ENCODE results near the gene GMPR.

GMPR gene

DNA sequence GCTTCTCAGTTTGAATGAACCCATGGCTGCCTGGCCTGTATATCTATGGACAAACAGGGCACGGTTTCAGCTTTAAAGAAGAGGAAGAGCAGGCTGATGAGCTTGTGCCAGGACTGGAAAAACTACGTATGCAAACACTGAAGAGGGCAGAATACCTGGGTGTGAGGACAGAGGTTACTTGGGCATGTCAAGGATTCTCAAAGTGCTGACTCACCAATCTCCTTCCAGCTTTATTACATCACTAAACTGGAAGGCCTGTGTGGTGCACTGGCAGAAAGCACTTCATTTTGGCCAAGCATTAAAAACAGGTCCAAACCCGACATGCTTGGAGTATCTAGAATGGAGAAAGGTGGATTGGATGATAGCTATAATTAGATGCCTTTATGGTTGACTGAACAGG lies 95.2 kb downstream of the GMPR start:
- no peak for DNase-seq

DNA sequence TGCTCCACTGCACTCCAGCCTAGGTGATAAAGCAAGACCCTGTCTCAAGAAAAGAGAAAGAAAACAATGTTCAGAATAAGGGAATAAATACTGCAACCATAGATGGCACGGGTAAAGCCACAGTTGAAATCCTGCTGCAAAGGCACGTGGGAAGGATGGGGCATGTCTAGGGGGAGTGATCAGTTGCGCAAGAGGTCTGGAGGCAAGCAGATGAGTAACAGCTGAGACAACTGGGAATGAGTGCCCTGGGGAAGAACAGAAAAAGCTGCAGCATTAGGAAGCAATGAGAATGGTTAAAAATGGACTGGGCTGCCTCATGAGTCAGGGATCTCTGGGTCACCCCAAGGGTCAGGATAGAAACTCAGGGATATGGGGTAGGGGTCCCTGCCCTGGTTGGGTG lies 96.3 kb downstream of the GMPR start:
- no peak for DNase-seq

DNA sequence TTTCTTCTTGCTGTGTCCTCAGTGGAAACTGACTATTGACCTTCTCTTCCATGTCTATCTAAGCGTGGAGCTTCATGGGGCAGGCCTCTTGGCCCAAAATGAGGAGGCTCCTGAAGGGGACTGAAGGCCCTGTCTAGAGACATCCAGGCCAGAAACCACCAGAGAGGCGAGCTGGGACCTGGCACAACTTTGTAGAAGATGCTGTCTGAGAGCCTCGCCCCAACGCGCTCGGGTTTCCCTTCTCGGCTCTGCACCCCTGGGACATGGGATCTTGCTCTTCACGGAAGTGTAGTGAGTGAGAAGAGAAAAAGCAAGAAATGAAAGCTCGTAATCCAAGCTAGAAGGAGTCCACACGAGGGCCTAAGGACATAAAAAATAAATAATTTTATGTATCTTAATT lies 96.8 kb downstream of the GMPR start:
- DNase-seq, result no peak

DNA sequence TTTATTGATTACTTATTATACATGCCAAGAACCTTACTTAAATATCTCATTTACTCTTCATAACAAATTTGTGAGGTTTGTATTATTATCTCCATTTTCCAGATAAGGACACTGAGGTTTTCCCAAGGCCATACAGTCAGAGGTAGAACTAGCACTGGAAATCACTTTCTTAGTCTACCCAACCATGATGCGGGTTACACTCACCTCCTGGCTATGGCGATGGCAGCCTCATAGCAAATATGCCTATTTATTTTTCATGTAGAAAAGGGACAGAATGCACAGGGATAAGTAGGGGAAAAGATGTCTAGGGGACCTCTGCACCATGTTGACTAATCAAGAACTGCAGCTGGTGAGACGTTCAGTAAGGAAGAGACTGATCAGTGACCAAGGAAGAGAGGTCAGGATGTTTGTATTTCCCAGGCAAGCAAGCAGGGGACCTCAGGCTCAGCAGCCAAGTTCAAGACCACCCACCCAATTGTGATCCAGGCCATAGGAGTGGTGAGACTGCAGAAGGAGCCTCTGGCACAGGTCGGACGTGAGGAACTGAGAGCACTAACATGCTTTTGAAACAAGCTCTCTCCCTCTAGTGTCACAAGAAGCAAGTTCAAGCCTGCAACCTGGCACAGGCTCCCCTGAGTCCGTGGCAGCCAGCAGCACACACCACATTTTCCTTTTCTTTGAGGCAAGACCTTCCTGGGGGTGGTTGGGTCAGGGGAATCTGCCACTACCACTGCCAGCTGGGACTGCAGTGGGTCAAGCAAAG lies 97.8 kb downstream of the GMPR start:
- DNase-seq, result no peak

DNA sequence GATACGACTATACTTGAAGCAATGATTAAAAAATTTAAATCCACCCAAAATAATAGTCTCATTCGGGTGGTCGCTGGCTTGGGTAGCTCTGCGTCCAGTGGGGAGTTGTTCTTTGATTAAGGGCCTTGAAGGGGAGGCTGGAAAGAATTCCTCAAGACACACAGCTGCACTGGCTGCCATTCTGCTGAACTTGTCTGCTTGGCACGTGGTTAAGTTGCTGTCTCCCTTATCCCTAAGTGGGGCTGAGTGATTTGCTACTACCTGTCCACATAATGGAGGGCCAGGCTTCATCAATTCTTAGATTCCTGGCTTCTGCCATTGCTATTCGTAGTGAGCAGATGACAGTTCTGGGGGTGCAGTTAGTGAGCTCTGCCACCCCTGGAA lies 98.5 kb downstream of the GMPR start:
- no peak for DNase-seq

DNA sequence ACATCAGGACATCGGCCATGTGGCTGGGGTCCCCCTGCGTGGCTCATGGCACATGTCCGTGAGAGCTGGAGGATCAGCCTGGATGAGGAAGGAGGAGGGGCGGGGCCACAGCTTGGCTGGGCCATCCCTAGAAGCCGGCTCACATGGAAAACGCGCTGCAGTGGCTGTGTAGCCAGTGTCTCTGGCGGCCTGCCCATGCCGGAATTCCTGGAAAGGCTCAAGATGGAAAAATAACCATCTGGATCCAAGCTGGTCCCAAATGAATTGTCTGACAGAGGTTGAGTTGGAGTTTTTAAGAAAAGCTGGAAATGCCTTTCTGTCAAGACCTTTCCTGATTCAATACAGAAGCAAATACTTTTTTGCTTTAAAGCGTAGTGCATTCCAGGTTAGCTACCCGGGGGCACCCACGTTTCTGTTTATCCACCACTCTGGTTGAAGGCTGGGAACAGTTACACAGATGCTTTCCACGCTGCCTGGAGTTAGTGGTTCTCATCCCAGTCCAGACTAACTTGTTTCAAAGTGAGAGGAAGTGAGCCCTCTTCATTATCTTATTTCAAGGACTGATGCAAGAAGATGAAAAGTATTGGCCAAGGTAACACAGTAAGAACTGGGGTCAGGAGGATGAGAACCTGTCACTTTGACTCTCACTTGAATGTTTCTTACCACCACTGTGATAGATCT lies 99.0 kb downstream of the GMPR start:
- DNase-seq, result no peak

DNA sequence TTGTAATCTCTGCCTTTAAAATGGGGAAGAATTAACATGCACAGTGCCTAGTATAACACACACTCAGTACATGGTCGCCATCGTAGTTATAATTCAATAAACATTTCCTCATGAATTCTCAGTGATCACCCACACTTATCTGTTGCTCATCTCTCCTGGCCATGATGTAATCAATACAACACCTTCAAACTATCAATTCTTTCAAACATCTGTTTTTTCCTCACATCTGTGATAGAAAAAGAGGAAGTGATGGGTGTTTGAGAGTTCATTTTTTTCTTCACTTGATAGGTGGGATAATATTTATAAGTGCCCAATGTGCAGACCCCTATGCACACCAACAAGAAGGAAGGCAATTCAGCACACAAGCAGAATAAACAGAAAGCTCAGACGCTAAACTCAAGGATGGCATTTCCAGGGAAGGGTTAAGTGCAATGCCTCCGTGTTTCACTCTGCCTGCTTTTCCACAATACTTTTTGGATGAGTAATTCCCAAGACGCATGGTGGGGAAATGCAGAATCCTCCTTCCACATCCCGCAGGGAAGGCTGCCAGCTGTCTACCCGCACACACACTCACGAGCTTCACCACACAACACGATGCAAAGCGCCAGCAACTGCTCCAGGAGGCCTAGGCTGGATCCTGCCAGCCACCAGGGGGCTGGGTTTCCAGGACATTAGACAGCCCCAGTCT lies 100.3 kb downstream of the GMPR start:
- no peak for DNase-seq

DNA sequence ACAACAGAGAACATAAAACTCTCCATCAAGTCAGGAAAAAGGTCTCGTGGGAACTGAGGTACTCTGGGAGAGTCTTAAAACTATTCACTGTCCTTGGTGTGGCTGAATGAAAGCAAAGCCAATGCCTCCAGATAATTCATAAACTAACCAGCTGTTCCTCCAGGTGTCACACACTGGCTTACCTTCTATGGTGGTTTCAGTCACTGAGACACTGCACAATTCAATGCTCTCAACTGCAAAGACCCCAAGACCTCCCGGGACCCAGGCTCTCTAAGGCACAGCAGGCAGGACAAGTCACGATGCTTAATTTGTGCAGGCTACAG lies 100.8 kb downstream of the GMPR start:
- DNase-seq, result no peak

DNA sequence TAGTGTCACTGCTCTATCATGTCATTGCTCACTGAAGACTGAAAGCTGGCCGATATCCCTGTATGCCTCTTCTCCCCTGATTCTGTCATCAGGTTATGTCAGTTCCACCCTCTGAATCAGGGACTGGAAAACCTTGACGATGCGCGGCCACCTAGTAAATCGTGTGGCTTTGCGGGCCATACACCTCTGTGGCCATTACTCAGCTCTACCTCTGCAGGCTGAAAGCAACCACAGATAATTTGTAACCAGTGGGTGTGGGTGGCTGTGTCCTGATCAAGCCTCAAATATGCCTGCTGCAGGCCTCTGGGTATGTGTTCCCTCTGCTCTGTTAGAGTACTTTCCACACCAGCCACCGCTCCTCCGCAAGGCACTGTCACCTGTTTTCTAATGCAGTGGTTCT lies 105.2 kb downstream of the GMPR start:
- no peak for DNase-seq

DNA sequence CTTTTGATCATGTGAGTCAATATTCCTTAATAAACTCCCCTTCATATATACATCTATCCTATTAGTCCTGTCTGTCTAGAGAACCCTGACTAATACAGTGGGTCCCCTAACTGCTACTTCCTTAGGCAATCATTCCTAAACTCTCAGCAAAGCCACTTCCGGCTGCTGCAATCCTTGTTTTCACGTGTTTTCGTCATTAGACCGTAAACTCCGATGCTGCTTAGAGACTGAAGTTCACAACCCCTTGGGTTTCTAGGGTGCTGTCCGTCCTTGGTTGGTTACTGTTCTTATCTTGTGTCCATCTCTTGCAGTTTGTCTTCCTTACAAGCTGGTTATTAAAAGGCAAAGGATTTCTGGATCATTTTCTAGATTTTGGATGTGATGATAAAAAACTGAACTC lies 106.4 kb downstream of the GMPR start:
- no peak for DNase-seq

Data from NCI-H2107 (cell line).